ENCODE results near the gene DMPK. TPM values are rescaled to one million over a fixed set of nuclear protein-coding genes. Genes with fewer than 3 reads are reported as not detected.

The DMPK gene
- polyA plus RNA-seq, 1 donor from 2014 or later: 34.3 TPM

GRCh38 chr19:45767881-45768654 is 14.2 kb downstream of the DMPK start:
- H4K20me1 ChIP-seq (ENCODE audit: insufficient read depth): no peaks in the 10 kb centered on the region
- H2AFZ ChIP-seq (ENCODE audit: low read depth, low read length): no peak overlapping the region
- H3K27me3 ChIP-seq (ENCODE audit: insufficient read depth, low read depth, low read length): peaks cover 22% of the 10 kb centered on the region
- H3K9ac ChIP-seq (ENCODE audit: low read length): peak overlapping the region; percentile 38
- no peaks in the 10 kb centered on the region for H3K36me3 ChIP-seq (ENCODE audit: insufficient read depth, low read length)
- no peak overlapping the region for H3K27ac ChIP-seq (ENCODE audit: low read length)
- no peaks in the 10 kb centered on the region for H3K9me3 ChIP-seq (ENCODE audit: low read length)
- peak overlapping the region; percentile 68 for H3K4me3 ChIP-seq (ENCODE audit: low read length)
- no peaks in the 10 kb centered on the region for H3K9me2 ChIP-seq (ENCODE audit: insufficient read depth, low read length)
- TF ChIP-seq SMC3 (conservative IDR thresholded peaks at IDR 0.05; ENCODE audit: poor library complexity) (no peak), TAF1 (IDR thresholded peaks at IDR 0.05; ENCODE audit: low read depth) (no peak), EP300 (conservative IDR thresholded peaks at IDR 0.05; ENCODE audit: poor library complexity, severe bottlenecking) (no peak), REST (IDR thresholded peaks at IDR 0.05; ENCODE audit: borderline replicate concordance) (no peak), POLR2AphosphoS5 (IDR thresholded peaks at IDR 0.05) (peak; percentile 39), MXI1 (conservative IDR thresholded peaks at IDR 0.05; ENCODE audit: poor library complexity, severe bottlenecking) (peak; percentile 58)
- H3K79me2 ChIP-seq (replicated peaks; ENCODE audit: insufficient read depth, low read length): no peaks in the 10 kb centered on the region
- H3F3A ChIP-seq (ENCODE audit: insufficient read depth, low read length, poor library complexity, severe bottlenecking): no peaks in the 10 kb centered on the region
- no peak overlapping the region for H3K4me2 ChIP-seq (ENCODE audit: low read length)

GRCh38 chr19:45767410-45767880 is 14.8 kb downstream of the DMPK start:
- no peaks in the 10 kb centered on the region for H3K79me2 ChIP-seq (replicated peaks; ENCODE audit: insufficient read depth, low read length)
- peaks cover 22% of the 10 kb centered on the region for H3K27me3 ChIP-seq (ENCODE audit: insufficient read depth, low read depth, low read length)

More at GRCh38 chr19:45767410-45767880, 14.8 kb downstream of the DMPK start:
- no peak overlapping the region for H3K4me2 ChIP-seq (ENCODE audit: low read length)
- peak overlapping the region; percentile 68 for H3K4me3 ChIP-seq (ENCODE audit: low read length)
- H3K9me2 ChIP-seq (ENCODE audit: insufficient read depth, low read length): no peaks in the 10 kb centered on the region
- H3K9me3 ChIP-seq (ENCODE audit: low read length): no peaks in the 10 kb centered on the region
- H3F3A ChIP-seq (ENCODE audit: insufficient read depth, low read length, poor library complexity, severe bottlenecking): no peaks in the 10 kb centered on the region
- H3K9ac ChIP-seq (ENCODE audit: low read length): peak overlapping the region; percentile 38
- TF ChIP-seq POLR2AphosphoS5 (IDR thresholded peaks at IDR 0.05) (no peak), REST (IDR thresholded peaks at IDR 0.05; ENCODE audit: borderline replicate concordance) (no peak), CTCF (IDR thresholded peaks at IDR 0.05; ENCODE audit: poor library complexity, severe bottlenecking) (no peak), EP300 (conservative IDR thresholded peaks at IDR 0.05; ENCODE audit: poor library complexity, severe bottlenecking) (no peak), SMC3 (conservative IDR thresholded peaks at IDR 0.05; ENCODE audit: poor library complexity) (no peak), EZH2 (IDR thresholded peaks at IDR 0.05; ENCODE audit: borderline replicate concordance, insufficient read depth, low read length, poor library complexity, severe bottlenecking) (no peak), RAD21 (conservative IDR thresholded peaks at IDR 0.05) (no peak), MXI1 (conservative IDR thresholded peaks at IDR 0.05; ENCODE audit: poor library complexity, severe bottlenecking) (no peak), TAF1 (IDR thresholded peaks at IDR 0.05; ENCODE audit: low read depth) (no peak)
- H2AFZ ChIP-seq (ENCODE audit: low read depth, low read length): no peak overlapping the region
- no peaks in the 10 kb centered on the region for H3K36me3 ChIP-seq (ENCODE audit: insufficient read depth, low read length)
- no peak overlapping the region for H3K27ac ChIP-seq (ENCODE audit: low read length)
- no peaks in the 10 kb centered on the region for H4K20me1 ChIP-seq (ENCODE audit: insufficient read depth)

All from neural cell (in vitro differentiated cells).